ENCODE data around the gene CAP1. TPM values are rescaled to one million over a fixed set of nuclear protein-coding genes. Genes with fewer than 3 reads are reported as not detected.

The CAP1 gene
- total RNA-seq, 1 experiment from 2014 or later = 255 TPM

DNA sequence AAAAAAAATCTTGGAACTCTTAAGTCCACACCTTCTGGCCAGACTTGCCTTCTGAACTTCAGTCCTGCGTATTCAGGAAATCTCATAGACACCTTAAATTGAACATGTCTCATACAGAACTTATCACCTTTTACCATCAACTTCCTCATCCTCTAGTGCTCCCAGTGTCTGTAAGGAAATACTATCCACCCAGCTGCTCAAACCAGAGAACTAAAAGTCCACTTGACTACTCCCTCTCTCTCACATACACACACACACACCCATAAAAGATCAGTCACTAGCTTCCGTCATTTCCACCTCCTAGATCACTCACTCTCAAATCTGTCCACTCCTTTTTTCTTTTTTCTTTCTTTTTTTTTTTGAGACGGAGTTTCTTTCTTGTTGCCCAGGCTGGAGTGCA lies 10.9 kb upstream of the CAP1 start:
- no peak overlapping the region for H3K27ac ChIP-seq (ENCODE audit: insufficient read length, low read depth, low read length)
- H4K20me1 ChIP-seq (ENCODE audit: control insufficient read depth, insufficient read depth, insufficient read length) = no peaks in the 10 kb centered on the region
- DNase-seq = no peak
- Mint-ChIP-seq H3K4me1 (peaks cover 2 to 3% of the 10 kb centered on the region in 2 experiments; a peak in 2 of 4 replicates), H3K9me3 (peaks cover 2 to 3% of the 10 kb centered on the region in 2 experiments; a peak in 4 of 5 replicates), H3K4me3 (no peak overlapping the region; a peak in 1 of 5 replicates), H3K27me3 (ENCODE audit: low read depth) (peaks cover 10% of the 10 kb centered on the region), H3K36me3 (ENCODE audit: insufficient read depth in 1 of 3, low read depth in 3 of 3) (no peaks in the 10 kb centered on the region), H3K27ac (no peak overlapping the region)
- H3K9me3 ChIP-seq (ENCODE audit: control insufficient read depth, low read depth, low read length) = no peaks in the 10 kb centered on the region
- no peak overlapping the region for H4K5ac ChIP-seq (ENCODE audit: insufficient read length, low read depth, low read length)
- H4K91ac ChIP-seq (ENCODE audit: insufficient read length, low read depth, low read length) = no peak overlapping the region
- H3K56ac ChIP-seq (ENCODE audit: insufficient read length, low read depth, low read length) = no peak overlapping the region
- no peak overlapping the region for H3K4ac ChIP-seq (ENCODE audit: low read depth, low read length)
- H3K79me1 ChIP-seq (ENCODE audit: insufficient read depth, low read depth, low read length, poor library complexity, severe bottlenecking) = no peaks in the 10 kb centered on the region
- no peak overlapping the region for H2BK5ac ChIP-seq (ENCODE audit: insufficient read length, low read length)
- no peak overlapping the region for H3K14ac ChIP-seq (ENCODE audit: insufficient read depth, low read length)
- no peak overlapping the region for H2BK120ac ChIP-seq (ENCODE audit: low read depth, low read length, poor library complexity, severe bottlenecking)
- H3K79me2 ChIP-seq (ENCODE audit: insufficient read depth, low read length) = no peaks in the 10 kb centered on the region
- H2BK15ac ChIP-seq (ENCODE audit: low read depth, low read length) = no peak overlapping the region
- H4K8ac ChIP-seq (replicated peaks; ENCODE audit: insufficient read length, low read depth, low read length) = no peak overlapping the region
- H2AK5ac ChIP-seq (ENCODE audit: insufficient read length, low read length) = no peak overlapping the region
- no peaks in the 10 kb centered on the region for H3K4me1 ChIP-seq (ENCODE audit: insufficient read depth, low read length)
- no peak overlapping the region for H3T11ph ChIP-seq (ENCODE audit: low read length)
- H3K23me2 ChIP-seq (ENCODE audit: insufficient read length, low read depth, low read length, poor library complexity, severe bottlenecking) = no peaks in the 10 kb centered on the region
- H3K23ac ChIP-seq (ENCODE audit: insufficient read length, low read depth, low read length) = no peak overlapping the region
- no peaks in the 10 kb centered on the region for H3K27me3 ChIP-seq (ENCODE audit: insufficient read depth, low read length)
- no peak overlapping the region for H2AFZ ChIP-seq (ENCODE audit: low read length)
- no peak overlapping the region for H3K4me2 ChIP-seq (ENCODE audit: insufficient read depth, insufficient read length, low read length)
- no peak overlapping the region for H2BK12ac ChIP-seq (ENCODE audit: insufficient read length, low read depth, low read length)
- no CpG with 5 or more reads among the region's 3 CpGs for WGBS (ENCODE audit: extremely low coverage, insufficient read length, low lambda C conversion rate)
- no peak overlapping the region for H2BK20ac ChIP-seq (ENCODE audit: low read depth, low read length, poor library complexity, severe bottlenecking)
- H3K18ac ChIP-seq (ENCODE audit: insufficient read length, low read depth, low read length) = no peak overlapping the region
- H3K9ac ChIP-seq (ENCODE audit: extremely low read depth, insufficient read length, low read length) = no peak overlapping the region
- TF ChIP-seq, protein P1, sequence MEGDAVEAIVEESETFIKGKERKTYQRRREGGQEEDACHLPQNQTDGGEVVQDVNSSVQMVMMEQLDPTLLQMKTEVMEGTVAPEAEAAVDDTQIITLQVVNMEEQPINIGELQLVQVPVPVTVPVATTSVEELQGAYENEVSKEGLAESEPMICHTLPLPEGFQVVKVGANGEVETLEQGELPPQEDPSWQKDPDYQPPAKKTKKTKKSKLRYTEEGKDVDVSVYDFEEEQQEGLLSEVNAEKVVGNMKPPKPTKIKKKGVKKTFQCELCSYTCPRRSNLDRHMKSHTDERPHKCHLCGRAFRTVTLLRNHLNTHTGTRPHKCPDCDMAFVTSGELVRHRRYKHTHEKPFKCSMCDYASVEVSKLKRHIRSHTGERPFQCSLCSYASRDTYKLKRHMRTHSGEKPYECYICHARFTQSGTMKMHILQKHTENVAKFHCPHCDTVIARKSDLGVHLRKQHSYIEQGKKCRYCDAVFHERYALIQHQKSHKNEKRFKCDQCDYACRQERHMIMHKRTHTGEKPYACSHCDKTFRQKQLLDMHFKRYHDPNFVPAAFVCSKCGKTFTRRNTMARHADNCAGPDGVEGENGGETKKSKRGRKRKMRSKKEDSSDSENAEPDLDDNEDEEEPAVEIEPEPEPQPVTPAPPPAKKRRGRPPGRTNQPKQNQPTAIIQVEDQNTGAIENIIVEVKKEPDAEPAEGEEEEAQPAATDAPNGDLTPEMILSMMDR (conservative IDR thresholded peaks at IDR 0.05) = no peak
